Right cardiac atrium (tissue), 5 donors: ENCODE results near the gene SCO1. TPM values are rescaled to one million over a fixed set of nuclear protein-coding genes. Genes with fewer than 3 reads are reported as not detected.
"Not testable (repeated sequence)": the region's sequence is repeated elsewhere in the genome, so short reads cannot be mapped to it uniquely, and the experiment has no call there.

Source experiments
- ATAC-seq, 2 donors: fragments of 200-7000 bp; cut with Tn5 transposase; one replicate each; pipeline versions ENCODE4 v1.8.0 to v1.9.1; 2020; ENCODE audit warnings: moderate library complexity in 2 of 2, mild to moderate bottlenecking in 1 of 2
- DNase-seq, 3 donors: peaks; one replicate each; pipeline ENCODE4 v3.0.0-alpha.2; 2020
- H3K27ac ChIP-seq: one replicate; pipeline ENCODE4 v1.5.1; 2013; ENCODE audit warnings: mild to moderate bottlenecking, low read length, control low read depth, moderate library complexity
- H3K27me3 ChIP-seq: one replicate; pipeline ENCODE4 v1.6.1; 2013; ENCODE audit not compliant: control insufficient read depth, insufficient read depth
- H3K4me1 ChIP-seq: one replicate; pipeline ENCODE4 v1.6.1; 2013; ENCODE audit warnings: low read length; ENCODE audit not compliant: control insufficient read depth, insufficient read depth
- H3K4me3 ChIP-seq: one replicate; pipeline ENCODE4 v1.5.1; 2013; ENCODE audit warnings: low read length, control low read depth
- H3K9me3 ChIP-seq: one replicate; pipeline ENCODE4 v1.6.1; 2013; ENCODE audit warnings: low read length; ENCODE audit not compliant: control insufficient read depth
- WGBS: extraction: QIAGEN DNeasy Blood & Tissue Kit; methylation state at CpG from one replicate; pipeline ENCODE4 v1.1.7; 2013; 5-methylcytosine and 5-hydroxymethylcytosine counted together
- intact Hi-C, 4 donors: fragments of 100-400 bp; cut with DNase I; formaldehyde crosslinking; loops; one replicate each; pipeline versions ENCODE4 v1.11.0 to v1.14.0; 2022 to 2023
- polyA plus RNA-seq: library from polyadenylated mRNA; stranded (reverse); fragments of 200-250 nt; gene quantifications from one replicate; pipeline ENCODE4 v1.2.3, GENCODE V29; 2013
- total RNA-seq, 4 donors: library from RNA; stranded (reverse); fragmentation: NEBNext Ultra II Directional; extraction: Animal tissue kit (Norgen Biotek cat#: 25700); gene quantifications; one replicate each; pipeline ENCODE4 v1.2.1, GENCODE V29; 2021
- donor health status: healthy with polysubstance abuse.
- donor health status: DM: no; HTN: yes; CAD: no.
- donor health status: DM: no; HTN: no; CAD: no.
- donor health status: DM: no; HTN: yes; CAD: no; lungs with severe emphysema.
- donor health status: DM: yes; HTN: yes; CAD: no.

Gene SCO1
- total and polyA plus RNA-seq, 5 donors: 19.1 to 29.5 (median 27.4) TPM

DNA sequence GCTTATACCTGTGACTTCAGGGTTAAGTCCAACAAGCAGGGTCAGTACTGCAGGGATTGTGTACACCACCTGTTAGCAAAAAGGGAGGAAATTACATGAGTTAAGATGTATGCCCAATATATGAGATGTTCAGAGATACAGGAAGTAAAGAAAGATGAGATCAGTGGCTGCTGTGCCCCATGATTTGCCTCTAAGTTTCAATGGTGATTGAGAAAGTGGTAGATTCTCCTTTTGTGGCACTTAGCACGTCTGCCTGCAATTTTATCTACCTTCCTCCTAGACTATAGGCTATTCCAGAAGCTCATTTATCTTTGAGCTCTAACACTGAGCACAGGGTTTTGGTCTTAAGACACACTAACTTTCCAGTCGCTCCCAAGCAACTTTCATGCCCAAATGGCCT lies 28.9 kb upstream of the SCO1 start:
- Histone ChIP-seq H3K4me3 (no peak overlapping the region), H3K4me1 (no peaks in the 10 kb centered on the region), H3K27ac (no peak overlapping the region), H3K9me3 (no peaks in the 10 kb centered on the region), H3K27me3 (no peaks in the 10 kb centered on the region)
- 66% methylated on average over 2 of the region's 2 CpGs for WGBS
- DNase-seq: no peak
- ATAC-seq: no peak
- intact Hi-C loops: no loop called here

DNA sequence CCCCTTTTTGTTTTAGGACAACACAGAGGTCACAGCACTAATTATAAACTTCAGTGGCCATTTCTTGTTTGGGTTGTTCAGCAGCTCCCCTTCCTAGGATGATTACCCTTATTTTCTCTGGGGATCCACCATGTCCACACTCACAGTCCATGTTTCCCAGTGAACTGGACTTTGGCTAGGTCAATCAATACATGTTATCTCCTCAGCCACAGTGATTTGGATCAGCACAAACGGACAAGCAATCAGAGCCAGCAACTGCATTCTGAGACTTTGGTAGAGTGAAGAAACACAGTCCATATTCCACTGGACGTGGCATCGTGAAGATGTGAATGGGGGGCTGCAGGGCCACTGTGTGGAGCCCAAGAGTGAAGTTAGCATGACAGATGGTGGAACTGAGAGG lies 27.9 kb upstream of the SCO1 start:
- Histone ChIP-seq H3K4me3 (no peak overlapping the region), H3K4me1 (no peaks in the 10 kb centered on the region), H3K9me3 (no peaks in the 10 kb centered on the region), H3K27me3 (no peaks in the 10 kb centered on the region), H3K27ac (no peak overlapping the region)
- ATAC-seq (no peak), DNase-seq (no peak)
- intact Hi-C loops: no loop called here
- 79% methylated on average over 3 of the region's 3 CpGs for WGBS

- ATAC-seq (no peak), DNase-seq (no peak)
- Histone ChIP-seq H3K27ac (no peak overlapping the region), H3K4me3 (no peak overlapping the region), H3K27me3 (no peaks in the 10 kb centered on the region), H3K4me1 (no peaks in the 10 kb centered on the region), H3K9me3 (no peaks in the 10 kb centered on the region)
- intact Hi-C loops: no loop called here
- WGBS: 89% methylated on average over 11 of the region's 11 CpGs
Observed at GRCh38 chr17:10724546-10725195, 27.3 kb upstream of the SCO1 start.

- Histone ChIP-seq H3K27me3 (no peaks in the 10 kb centered on the region), H3K27ac (no peak overlapping the region), H3K4me1 (no peaks in the 10 kb centered on the region), H3K4me3 (no peak overlapping the region), H3K9me3 (no peaks in the 10 kb centered on the region)
- 44% methylated on average over 1 of the region's 1 CpG for WGBS
- no peak for ATAC-seq
- DNase-seq: no peak
- intact Hi-C loops: no loop called here
Observed at GRCh38 chr17:10718547-10718946, 21.2 kb upstream of the SCO1 start.

DNA sequence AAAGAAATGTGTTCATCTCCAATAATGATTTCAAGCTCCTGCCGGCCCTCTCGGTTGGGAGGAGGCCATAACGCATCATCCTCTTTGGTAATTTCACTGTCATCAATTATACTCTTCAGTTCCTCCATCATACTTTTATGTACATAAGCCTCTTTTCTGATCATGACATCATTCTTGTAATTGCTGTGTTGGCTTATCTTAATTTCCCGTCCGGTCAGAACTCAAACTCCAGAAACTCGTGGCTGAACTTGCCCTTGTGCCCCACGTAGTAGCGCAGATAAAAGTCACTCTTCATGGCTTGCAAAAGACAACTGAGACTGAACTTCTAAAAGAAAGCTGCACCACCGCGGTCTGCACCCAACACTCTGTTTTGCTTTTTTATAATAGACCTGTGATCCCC lies 18.9 kb upstream of the SCO1 start:
- H3K27me3 ChIP-seq: no peaks in the 10 kb centered on the region
- H3K4me1 ChIP-seq: no peaks in the 10 kb centered on the region
- no peak overlapping the region for H3K27ac ChIP-seq
- 79% methylated on average over 10 of the region's 10 CpGs for WGBS
- H3K4me3 ChIP-seq: no peak overlapping the region
- no peaks in the 10 kb centered on the region for H3K9me3 ChIP-seq
- no peak for ATAC-seq
- intact Hi-C loops: no loop called here
- no peak for DNase-seq

DNA sequence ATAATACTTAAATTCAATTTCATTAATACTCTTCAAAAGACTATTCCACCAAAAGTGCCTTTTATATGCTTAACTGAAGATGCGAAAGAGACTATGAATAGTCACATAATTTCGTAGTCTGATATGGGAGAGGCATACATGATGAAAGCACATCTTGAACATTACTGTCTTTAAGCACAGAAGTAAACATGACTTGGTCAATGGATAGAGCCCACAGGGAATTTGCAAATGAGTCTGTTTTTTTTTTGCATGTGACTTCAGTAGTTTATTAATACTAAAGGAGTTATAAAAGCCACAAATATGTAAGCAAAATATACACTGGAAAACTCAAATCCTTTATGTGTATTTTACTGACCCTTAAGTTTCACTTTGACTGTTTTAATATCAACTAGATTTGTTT lies 16.0 kb upstream of the SCO1 start:
- Histone ChIP-seq H3K4me1 (no peaks in the 10 kb centered on the region), H3K27me3 (no peaks in the 10 kb centered on the region), H3K27ac (no peak overlapping the region), H3K9me3 (no peaks in the 10 kb centered on the region), H3K4me3 (no peak overlapping the region)
- DNase-seq: no peak
- 88% methylated on average over 2 of the region's 2 CpGs for WGBS
- no peak for ATAC-seq
- intact Hi-C loops: no loop called here

- DNase-seq: no peak
- Histone ChIP-seq H3K27ac (no peak overlapping the region), H3K27me3 (no peaks in the 10 kb centered on the region), H3K9me3 (no peaks in the 10 kb centered on the region), H3K4me3 (no peak overlapping the region), H3K4me1 (peaks cover 2% of the 10 kb centered on the region)
- intact Hi-C loops: no loop called here
- no peak for ATAC-seq
- 86% methylated on average over 5 of the region's 5 CpGs for WGBS
Observed at GRCh38 chr17:10705727-10706126, 8.4 kb upstream of the SCO1 start.

GRCh38 chr17:10702574-10702973 lies 5.2 kb upstream of the SCO1 start:
- ATAC-seq (no peak), DNase-seq (no peak)
- Histone ChIP-seq H3K27ac (no peak overlapping the region), H3K4me3 (no peak overlapping the region), H3K4me1 (peaks cover 2% of the 10 kb centered on the region), H3K27me3 (no peaks in the 10 kb centered on the region), H3K9me3 (no peaks in the 10 kb centered on the region)
- 66% methylated on average over 2 of the region's 2 CpGs for WGBS
- intact Hi-C loops: no loop called here

- H3K27ac ChIP-seq: no peak overlapping the region
- 88% methylated on average over 1 of the region's 1 CpG for WGBS
- H3K4me1 ChIP-seq: peaks cover 2% of the 10 kb centered on the region
Observed at GRCh38 chr17:10699856-10700255, 2.5 kb upstream of the SCO1 start.

DNA sequence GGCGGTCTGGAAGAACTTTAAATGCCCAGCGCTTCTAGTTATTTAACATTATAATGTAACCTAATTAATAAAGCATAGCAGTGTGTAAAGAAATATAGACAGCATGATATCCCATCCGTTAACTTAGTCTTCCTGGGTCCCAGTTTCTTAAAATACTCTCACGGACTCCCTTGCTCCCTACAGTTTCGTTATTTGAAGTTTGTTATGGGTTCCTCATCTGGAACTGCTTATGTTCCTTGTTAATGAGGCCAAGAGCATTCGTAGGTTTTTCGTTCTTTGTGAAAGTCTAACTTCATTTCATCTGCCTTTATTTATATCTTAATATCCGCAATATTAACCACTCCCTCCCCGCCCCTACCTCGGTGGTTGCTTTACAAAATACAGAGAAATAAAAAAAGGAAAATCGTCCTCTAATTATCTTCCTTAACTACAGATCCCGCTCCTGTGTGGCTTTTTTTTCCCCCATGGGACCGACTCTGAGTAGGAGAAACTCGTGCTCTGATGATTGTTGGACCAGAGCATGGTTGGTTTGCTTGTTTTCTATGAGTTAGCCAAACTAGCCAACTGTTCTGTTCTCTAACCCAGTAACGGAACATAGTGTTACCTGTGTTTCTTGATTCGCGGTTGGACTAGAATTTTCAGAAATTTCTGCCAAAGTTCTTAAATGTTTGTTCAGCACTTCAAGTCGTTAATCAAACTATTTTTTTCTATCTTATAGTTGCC lies 924 bp upstream of the SCO1 start:
- no peaks in the 10 kb centered on the region for H3K27me3 ChIP-seq
- 18% methylated on average over 18 of the region's 18 CpGs for WGBS
- no peak for DNase-seq
- ATAC-seq: no peak
- H3K27ac ChIP-seq: peak overlapping the region; percentile 1
- H3K4me3 ChIP-seq: peak overlapping the region; percentile 86
- intact Hi-C loops: no loop called here
- H3K9me3 ChIP-seq: no peaks in the 10 kb centered on the region
- peaks cover 2% of the 10 kb centered on the region for H3K4me1 ChIP-seq

More at GRCh38 chr17:10699856-10700255, 2.5 kb upstream of the SCO1 start:
- H3K27me3 ChIP-seq: no peaks in the 10 kb centered on the region
- ATAC-seq (no peak), DNase-seq (no peak)
- no peaks in the 10 kb centered on the region for H3K9me3 ChIP-seq
- intact Hi-C loops: no loop called here
- H3K4me3 ChIP-seq: no peak overlapping the region

- ATAC-seq, H3K27ac ChIP-seq, intact Hi-C loops, H3K4me3 ChIP-seq, H3K27me3 ChIP-seq, H3K9me3 ChIP-seq, DNase-seq, H3K4me1 ChIP-seq: not testable (repeated sequence)
- 91% methylated on average over 17 of the region's 17 CpGs for WGBS
Observed at GRCh38 chr17:10695875-10696407, 1.4 kb downstream of the SCO1 start.
